Measurements from ENCODE around the gene MGAT2.

DNA sequence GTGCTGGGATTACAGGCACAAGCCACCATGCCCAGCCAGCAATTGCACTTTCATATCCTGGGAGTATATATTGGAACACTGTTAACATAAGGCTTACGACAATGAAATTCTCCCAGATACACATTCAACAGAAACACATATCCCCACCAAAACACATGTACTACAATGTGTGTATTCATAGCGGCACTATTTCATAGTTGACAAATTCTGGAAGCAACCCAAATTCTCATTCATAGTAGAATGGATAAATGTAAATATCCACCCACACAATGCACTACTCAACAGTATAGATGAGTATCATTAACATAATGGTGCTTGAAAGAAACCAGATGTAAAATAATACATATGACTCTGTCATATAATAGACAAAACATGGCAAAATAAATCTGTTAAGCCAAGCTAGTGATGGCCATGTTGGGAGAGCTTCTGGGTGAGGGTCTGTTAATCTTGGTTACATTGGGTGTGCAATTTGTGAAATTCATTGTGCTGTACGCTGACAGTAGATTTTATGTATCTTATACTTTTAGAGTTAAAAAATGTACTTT lies 17.0 kb downstream of the MGAT2 start:
- TF ChIP-seq, protein P1, sequence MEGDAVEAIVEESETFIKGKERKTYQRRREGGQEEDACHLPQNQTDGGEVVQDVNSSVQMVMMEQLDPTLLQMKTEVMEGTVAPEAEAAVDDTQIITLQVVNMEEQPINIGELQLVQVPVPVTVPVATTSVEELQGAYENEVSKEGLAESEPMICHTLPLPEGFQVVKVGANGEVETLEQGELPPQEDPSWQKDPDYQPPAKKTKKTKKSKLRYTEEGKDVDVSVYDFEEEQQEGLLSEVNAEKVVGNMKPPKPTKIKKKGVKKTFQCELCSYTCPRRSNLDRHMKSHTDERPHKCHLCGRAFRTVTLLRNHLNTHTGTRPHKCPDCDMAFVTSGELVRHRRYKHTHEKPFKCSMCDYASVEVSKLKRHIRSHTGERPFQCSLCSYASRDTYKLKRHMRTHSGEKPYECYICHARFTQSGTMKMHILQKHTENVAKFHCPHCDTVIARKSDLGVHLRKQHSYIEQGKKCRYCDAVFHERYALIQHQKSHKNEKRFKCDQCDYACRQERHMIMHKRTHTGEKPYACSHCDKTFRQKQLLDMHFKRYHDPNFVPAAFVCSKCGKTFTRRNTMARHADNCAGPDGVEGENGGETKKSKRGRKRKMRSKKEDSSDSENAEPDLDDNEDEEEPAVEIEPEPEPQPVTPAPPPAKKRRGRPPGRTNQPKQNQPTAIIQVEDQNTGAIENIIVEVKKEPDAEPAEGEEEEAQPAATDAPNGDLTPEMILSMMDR (conservative IDR thresholded peaks at IDR 0.05; ENCODE audit: low read depth, low read length), result no peak
- TF ChIP-seq CEBPB (IDR thresholded peaks at IDR 0.05; ENCODE audit: low read depth, low read length), result no peak

All from IMR-90 (cell line).